Transverse colon (tissue), 4 donors: ENCODE measurements around the gene RSU1. TPM values are rescaled to one million over a fixed set of nuclear protein-coding genes. Genes with fewer than 3 reads are reported as not detected.

Source experiments
- DNase-seq: peaks from one replicate; pipeline ENCODE4 v3.0.0-alpha.2; 2019
- H3K27ac ChIP-seq, 4 donors: fragments of 200-600 bp; sonication (generic); 2 replicates each; pipeline ENCODE4 v1.5.1; 2016 to 2018; ENCODE audit warnings: inconsistent platforms in 4 of 4
- H3K27me3 ChIP-seq: fragments of 200-600 bp; sonication (generic); 2 replicates; pipeline ENCODE4 v1.5.1; 2017; ENCODE audit warnings: inconsistent platforms
- H3K36me3 ChIP-seq, 4 donors: fragments of 200-600 bp; sonication (generic); 2 replicates each; pipeline ENCODE4 v1.5.1; 2017 to 2019; ENCODE audit warnings: inconsistent platforms in 4 of 4
- H3K4me1 ChIP-seq, 4 donors: fragments of 200-600 bp; sonication (generic); 2 replicates each; pipeline ENCODE4 v1.5.1; 2017 to 2020; ENCODE audit warnings: inconsistent platforms in 4 of 4
- H3K4me3 ChIP-seq, 4 donors: fragments of 200-600 bp; sonication (generic); 1 replicate in 1 of 4; 2 replicates in 3 of 4; pipeline versions ENCODE4 v1.5.1 to v1.6.1; 2017 to 2019; ENCODE audit warnings: inconsistent platforms in 4 of 4
- H3K9me3 ChIP-seq, 2 donors: fragments of 200-600 bp; sonication (generic); 2 replicates each; pipeline ENCODE4 v1.5.1; 2017 to 2019; ENCODE audit warnings: inconsistent platforms in 2 of 2
- EP300 ChIP-seq: sonication (generic); formaldehyde crosslinking; IDR thresholded peaks from one replicate; pipeline ENCODE4 v1.6.1; 2017; ENCODE audit warnings: antibody characterized with exemption, low read depth
- POLR2A ChIP-seq: fragments of 450-650 bp; IDR thresholded peaks from one replicate; pipeline ENCODE4 v1.6.1; 2016; ENCODE audit warnings: antibody characterized with exemption, mild to moderate bottlenecking, moderate library complexity
- POLR2AphosphoS5 ChIP-seq, 3 donors: sonication (generic); formaldehyde crosslinking; IDR thresholded peaks; one replicate each; pipeline ENCODE4 v1.6.1; 2016; ENCODE audit warnings: antibody characterized with exemption in 3 of 3
- WGBS, 2 donors: methylation state at CpG; one replicate each; pipeline ENCODE4 v1.1.5; 2018; ENCODE audit warnings: low coverage in 1 of 2; 5-methylcytosine and 5-hydroxymethylcytosine counted together
- in situ Hi-C, 4 donors: fragments of 200-750 bp; cut with MboI; loops; one replicate each; pipeline versions ENCODE4 v1.15.0 to v1.15.1; 2017; ENCODE audit warnings: low sequenced_read_pairs in 3 of 4, low pct_ligation_motif_present in 1 of 4, low pct_unique_long_range_greater_than_20kb in 1 of 4
- intact Hi-C: fragments of 100-400 bp; cut with DNase I; formaldehyde crosslinking; loops from one replicate; pipeline ENCODE4 v1.15.1; 2023; ENCODE audit warnings: low total_unique reads
- total RNA-seq, 4 donors: library from RNA; depleted of rRNA; stranded (reverse); fragments of >200 nt; gene quantifications; one replicate each; pipeline ENCODE4 v1.1.0, GENCODE V29; 2016
- TF ChIP-seq, protein P1 (sequence below), 5 experiments: fragments of 200-600 bp in 3 of 5; fragments of 450-650 bp in 2 of 5; sonication (generic) in 3 of 5; IDR thresholded peaks; 1 replicate in 2 of 5; 2 replicates in 3 of 5; pipeline ENCODE4 v1.5.1; 2016 to 2017; ENCODE audit warnings: antibody characterized with exemption in 5 of 5, inconsistent platforms in 3 of 5, mild to moderate bottlenecking in 2 of 5, moderate library complexity in 1 of 5

Gene RSU1
- total RNA-seq, 4 donors from 2014 or later = 25.9 to 132 (median 67.0) TPM

DNA sequence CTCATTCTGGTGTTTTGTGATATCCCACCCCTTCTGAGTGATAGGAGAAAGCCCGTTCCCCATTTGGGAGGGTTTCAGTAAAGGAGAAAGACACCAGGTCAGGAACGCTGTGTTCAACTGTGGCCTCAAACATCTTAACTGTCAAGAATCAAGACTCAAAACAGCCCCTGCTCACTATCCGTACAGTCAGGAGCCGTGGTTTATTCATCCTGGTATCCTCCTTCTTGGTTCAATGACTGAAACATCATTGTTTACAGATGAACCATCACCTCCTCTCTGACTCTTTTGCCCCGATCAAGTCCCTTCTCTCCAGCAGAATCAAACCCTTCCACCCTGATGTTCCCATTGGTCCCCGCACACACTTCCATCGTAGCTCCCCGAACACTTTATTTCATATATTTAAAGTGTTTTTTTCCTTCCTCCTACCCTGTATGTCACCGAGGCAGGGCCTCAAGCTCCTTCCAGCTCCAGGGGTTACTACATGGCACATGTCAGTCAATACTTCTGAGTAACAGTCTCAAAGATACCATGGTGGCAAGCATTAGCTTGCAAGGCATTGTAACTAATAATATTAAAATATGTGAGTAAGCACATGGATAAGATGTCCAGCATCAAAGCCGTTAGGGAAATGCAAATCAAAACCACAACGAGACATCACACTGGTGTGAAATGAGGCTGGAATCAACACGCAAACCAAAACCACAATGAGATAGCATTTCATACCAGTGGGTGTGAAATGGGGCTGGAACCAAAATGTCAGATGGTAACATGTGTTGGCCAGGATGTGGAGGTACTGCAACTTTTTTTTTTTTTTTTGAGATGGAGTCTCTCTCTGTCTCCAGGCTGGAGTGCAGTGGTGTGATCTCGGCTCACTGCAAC lies 170.8 kb downstream of the RSU1 start:
- Histone ChIP-seq H3K36me3 (no peaks in the 10 kb centered on the region), H3K4me1 (no peaks in the 10 kb centered on the region), H3K4me3 (no peak overlapping the region), H3K27ac (no peak overlapping the region), H3K27me3 (no peaks in the 10 kb centered on the region), H3K9me3 (no peaks in the 10 kb centered on the region)
- WGBS, 2 donors = 86 to 88% methylated on average over 10 to 13 of the region's 13 CpGs
- DNase-seq = no peak
- intact Hi-C loops = no loop called here
- TF ChIP-seq EP300 (no peak), POLR2AphosphoS5 (IDR thresholded peaks at IDR 0.05) (no peak), POLR2A (no peak)
- TF ChIP-seq, protein P1, sequence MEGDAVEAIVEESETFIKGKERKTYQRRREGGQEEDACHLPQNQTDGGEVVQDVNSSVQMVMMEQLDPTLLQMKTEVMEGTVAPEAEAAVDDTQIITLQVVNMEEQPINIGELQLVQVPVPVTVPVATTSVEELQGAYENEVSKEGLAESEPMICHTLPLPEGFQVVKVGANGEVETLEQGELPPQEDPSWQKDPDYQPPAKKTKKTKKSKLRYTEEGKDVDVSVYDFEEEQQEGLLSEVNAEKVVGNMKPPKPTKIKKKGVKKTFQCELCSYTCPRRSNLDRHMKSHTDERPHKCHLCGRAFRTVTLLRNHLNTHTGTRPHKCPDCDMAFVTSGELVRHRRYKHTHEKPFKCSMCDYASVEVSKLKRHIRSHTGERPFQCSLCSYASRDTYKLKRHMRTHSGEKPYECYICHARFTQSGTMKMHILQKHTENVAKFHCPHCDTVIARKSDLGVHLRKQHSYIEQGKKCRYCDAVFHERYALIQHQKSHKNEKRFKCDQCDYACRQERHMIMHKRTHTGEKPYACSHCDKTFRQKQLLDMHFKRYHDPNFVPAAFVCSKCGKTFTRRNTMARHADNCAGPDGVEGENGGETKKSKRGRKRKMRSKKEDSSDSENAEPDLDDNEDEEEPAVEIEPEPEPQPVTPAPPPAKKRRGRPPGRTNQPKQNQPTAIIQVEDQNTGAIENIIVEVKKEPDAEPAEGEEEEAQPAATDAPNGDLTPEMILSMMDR (IDR thresholded peaks at IDR 0.05) = no peak
- in situ Hi-C loops = no loop called here

DNA sequence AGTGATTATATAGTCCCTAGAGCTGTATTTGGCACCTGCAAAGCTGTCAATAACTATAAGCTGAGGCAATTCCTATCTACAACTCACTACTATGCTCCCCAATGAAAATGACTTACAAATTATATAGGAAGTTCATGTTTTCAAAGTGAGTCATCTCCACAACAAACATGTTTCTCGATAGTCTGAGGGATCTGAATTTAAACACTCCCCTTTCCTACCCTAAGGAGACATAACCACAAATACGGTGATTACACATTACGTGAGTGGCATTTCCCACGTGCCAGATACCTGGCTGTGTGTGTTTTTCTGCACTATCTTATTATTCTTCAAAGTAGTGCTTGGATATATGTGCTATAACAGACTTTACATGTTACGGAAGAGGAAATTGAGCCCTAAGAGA lies 173.1 kb downstream of the RSU1 start:
- Histone ChIP-seq H3K9me3 (no peaks in the 10 kb centered on the region), H3K27ac (no peak overlapping the region), H3K4me3 (no peak overlapping the region), H3K27me3 (no peaks in the 10 kb centered on the region), H3K36me3 (no peaks in the 10 kb centered on the region), H3K4me1 (no peaks in the 10 kb centered on the region)
- DNase-seq = no peak
- TF ChIP-seq POLR2A = no peak
- TF ChIP-seq, protein P1 (IDR thresholded peaks at IDR 0.05) = no peak
- TF ChIP-seq EP300 = no peak
- TF ChIP-seq POLR2AphosphoS5 (IDR thresholded peaks at IDR 0.05) = no peak
- in situ Hi-C loops = no loop called here
- intact Hi-C loops = no loop called here
- WGBS, 2 donors = 77% methylated on average over 4 to 5 of the region's 5 CpGs

DNA sequence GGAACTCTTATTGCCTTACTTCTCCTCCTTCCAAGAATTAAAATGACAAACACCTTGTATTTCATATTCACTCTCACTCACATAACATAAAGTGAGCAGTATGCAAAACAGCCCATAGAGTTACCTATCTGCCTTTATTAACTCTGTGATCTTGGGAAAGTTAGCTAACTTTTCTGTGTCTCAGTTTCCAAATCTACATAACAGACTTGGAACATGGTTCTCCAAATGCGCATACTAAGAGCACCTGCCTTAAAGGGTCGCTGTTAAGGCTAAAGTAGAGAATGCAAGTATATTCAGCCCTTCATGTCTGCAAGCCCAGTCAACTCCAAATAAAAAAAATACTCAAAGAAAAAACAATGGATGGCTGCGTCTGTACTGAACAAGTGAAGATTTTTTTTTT lies 173.7 kb downstream of the RSU1 start:
- intact Hi-C loops = no loop called here
- no peak for DNase-seq
- 97% methylated on average over 3 of the region's 3 CpGs for WGBS, 2 donors

DNA sequence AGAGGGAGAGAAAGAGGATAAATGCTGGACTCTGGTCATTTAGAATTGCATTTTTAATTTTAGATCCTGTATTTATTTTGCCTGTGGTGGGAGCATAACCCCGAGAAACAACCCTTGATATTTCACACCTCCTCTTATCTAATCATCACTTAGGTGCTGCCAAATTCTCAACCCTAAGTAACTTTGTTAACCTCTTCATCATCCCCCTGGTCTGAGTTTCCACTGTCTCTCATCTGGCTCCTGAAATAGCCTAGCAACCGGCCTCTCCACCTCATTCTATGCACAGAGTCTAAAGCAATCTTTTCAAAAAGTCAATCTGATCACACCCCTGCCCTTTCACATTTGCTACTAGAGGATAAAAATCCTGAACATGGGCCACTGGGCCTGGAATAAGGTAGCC lies 177.1 kb downstream of the RSU1 start:
- TF ChIP-seq EP300 (no peak), POLR2A (no peak), POLR2AphosphoS5 (IDR thresholded peaks at IDR 0.05) (no peak)
- TF ChIP-seq, protein P1 (IDR thresholded peaks at IDR 0.05) = no peak
- Histone ChIP-seq H3K9me3 (no peaks in the 10 kb centered on the region), H3K27ac (no peak overlapping the region), H3K4me3 (no peak overlapping the region), H3K27me3 (no peaks in the 10 kb centered on the region), H3K36me3 (no peaks in the 10 kb centered on the region), H3K4me1 (no peaks in the 10 kb centered on the region)
- WGBS, 2 donors = 77 to 94% methylated on average over 2 of the region's 2 CpGs
- intact Hi-C loops = no loop called here
- no peak for DNase-seq
- in situ Hi-C loops = no loop called here

More for the DNA sequence above, 173.7 kb downstream of the RSU1 start:
- H3K27ac ChIP-seq = no peak overlapping the region
- no peaks in the 10 kb centered on the region for H3K4me1 ChIP-seq
- H3K9me3 ChIP-seq = no peaks in the 10 kb centered on the region
- no peak for TF ChIP-seq EP300
- TF ChIP-seq, protein P1 (IDR thresholded peaks at IDR 0.05) = no peak
- no peak for TF ChIP-seq POLR2A
- TF ChIP-seq POLR2AphosphoS5 (IDR thresholded peaks at IDR 0.05) = no peak
- H3K27me3 ChIP-seq = no peaks in the 10 kb centered on the region
- no peaks in the 10 kb centered on the region for H3K36me3 ChIP-seq
- in situ Hi-C loops = no loop called here
- no peak overlapping the region for H3K4me3 ChIP-seq
